K562 (cell line): ENCODE results near the gene MAD2L1BP. TPM values are rescaled to one million over a fixed set of nuclear protein-coding genes. Genes with fewer than 3 reads are reported as not detected.

Experiments used
- ASH1L ChIP-seq: fragments of 450-650 bp; IDR thresholded peaks from 2 replicates; pipeline ENCODE4 v1.6.1; 2018; ENCODE audit warnings: borderline replicate concordance, mild to moderate bottlenecking, low read depth; ENCODE audit not compliant: partially characterized antibody
- ATF7 ChIP-seq: fragments of 450-650 bp; IDR thresholded peaks from 2 replicates; pipeline ENCODE4 v1.7.1; 2014; ENCODE audit warnings: mild to moderate bottlenecking, moderate library complexity
- CBFA2T3 ChIP-seq: fragments of 450-650 bp; IDR thresholded peaks from 2 replicates; pipeline ENCODE4 v1.6.1; 2017
- CBX2 ChIP-seq: fragments of 200-600 bp; sonication (generic); IDR thresholded peaks from one replicate; pipeline ENCODE4 v1.6.1; 2012; ENCODE audit warnings: mild to moderate bottlenecking, low read length, inconsistent platforms; ENCODE audit not compliant: insufficient read depth, poor library complexity, severe bottlenecking
- CHD1 ChIP-seq: fragments of 200-600 bp; sonication (generic); IDR thresholded peaks from one replicate; pipeline ENCODE4 v1.6.1; 2012; ENCODE audit warnings: mild to moderate bottlenecking, moderate library complexity, low read length, inconsistent platforms
- CREBBP ChIP-seq: IDR thresholded peaks from one replicate; pipeline ENCODE4 v1.6.1; 2012; ENCODE audit warnings: low read depth, mild to moderate bottlenecking, control low read depth, inconsistent platforms, low read length
- DDX20 ChIP-seq: fragments of 450-650 bp; IDR thresholded peaks from 2 replicates; pipeline ENCODE4 v1.6.1; 2016; ENCODE audit warnings: missing genetic modification characterization, low read depth, mild to moderate bottlenecking, missing compliant biosample characterization, moderate library complexity
- EP400 ChIP-seq: fragments of 450-650 bp; IDR thresholded peaks from 2 replicates; pipeline ENCODE4 v1.6.1; 2017; ENCODE audit warnings: antibody characterized with exemption, mild to moderate bottlenecking, moderate library complexity
- ERF ChIP-seq: fragments of 450-650 bp; formaldehyde crosslinking; IDR thresholded peaks from 2 replicates; pipeline ENCODE4 v1.4.0; 2020; ENCODE audit warnings: mild to moderate bottlenecking, mixed read lengths
- KDM4B ChIP-seq, 2 experiments: fragments of 450-650 bp in 1 of 2; sonication (generic) in 1 of 2; IDR thresholded peaks; 2 replicates each; pipeline ENCODE4 v1.6.1; 2016 to 2017; ENCODE audit warnings: borderline replicate concordance in 2 of 2, antibody characterized with exemption in 1 of 2, low read depth in 1 of 2, mild to moderate bottlenecking in 1 of 2
- LARP7 ChIP-seq: fragments of 450-650 bp; IDR thresholded peaks from 2 replicates; pipeline ENCODE4 v1.6.1; 2016
- NFIC ChIP-seq: fragments of 450-650 bp; IDR thresholded peaks from 2 replicates; pipeline ENCODE4 v1.6.1; 2017; ENCODE audit warnings: mild to moderate bottlenecking, inconsistent platforms
- TAF15 ChIP-seq: fragments of 200-400 bp; formaldehyde crosslinking; IDR thresholded peaks from 2 replicates; pipeline ENCODE4 v1.6.1; 2017; ENCODE audit warnings: mild to moderate bottlenecking, low read depth, low read length, moderate library complexity
- ZBTB8A ChIP-seq: fragments of 450-650 bp; IDR thresholded peaks from 2 replicates; pipeline ENCODE4 v1.6.1; 2018; ENCODE audit warnings: mild to moderate bottlenecking, moderate library complexity; ENCODE audit not compliant: partially characterized antibody
- ZNF12 ChIP-seq: sonication (generic); formaldehyde crosslinking; IDR thresholded peaks from 2 replicates; pipeline ENCODE4 v1.4.0; 2020; ENCODE audit warnings: mild to moderate bottlenecking, missing genetic modification reagents
- ZNF174 ChIP-seq: fragments of 250-450 bp; sonication (Bioruptor Pico); IDR thresholded peaks from 2 replicates; pipeline ENCODE4 v1.4.0; 2020; ENCODE audit warnings: mild to moderate bottlenecking
- ZNF224 ChIP-seq: sonication (generic); formaldehyde crosslinking; IDR thresholded peaks from 2 replicates; pipeline ENCODE4 v1.8.0; 2022; ENCODE audit warnings: mild to moderate bottlenecking, missing genetic modification reagents
- ZNF311 ChIP-seq: fragments of 250-450 bp; sonication (Bioruptor Pico); IDR thresholded peaks from 2 replicates; pipeline ENCODE4 v1.4.0; 2020; ENCODE audit warnings: mild to moderate bottlenecking, moderate library complexity
- polyA plus RNA-seq, 8 experiments: library from polyadenylated mRNA; depleted of rRNA in 4 of 8; stranded (reverse) in 5 of 8; unstranded in 3 of 8; fragments of >200 nt; fragmentation: Nextera tagmentation in 2 of 8; fragmentation: Illumina TruSeq in 1 of 8; extraction: Ambion mirVana in 2 of 8; extraction: Trizol in 1 of 8; gene quantifications; 2 replicates each; pipeline versions ENCODE4 v1.2.1 to v1.2.3, GENCODE V29; 2011 to 2014; ENCODE audit warnings: inconsistent platforms in 1 of 8, missing spikeins in 1 of 8
- total RNA-seq, 7 experiments: library from RNA; depleted of rRNA in 6 of 7; stranded (reverse); fragments of >200 nt in 6 of 7; fragmentation: Illumina TruSeq in 2 of 7; extraction: Trizol in 2 of 7; gene quantifications; 2 replicates each; pipeline versions ENCODE4 v1.2.1 to v1.2.3, GENCODE V29; 2011 to 2021; ENCODE audit warnings: low replicate concordance in 1 of 7
- TF ChIP-seq, protein P1 (sequence below): sonication (generic); formaldehyde crosslinking; IDR thresholded peaks from 2 replicates; pipeline ENCODE4 v1.5.0; 2020; ENCODE audit warnings: missing genetic modification reagents
- TF ChIP-seq, protein P2 (sequence below): fragments of 250-450 bp; sonication (Bioruptor Pico); IDR thresholded peaks from 2 replicates; pipeline ENCODE4 v1.5.0; 2020; ENCODE audit warnings: mild to moderate bottlenecking
- TF ChIP-seq, protein P3 (sequence below): fragments of 250-450 bp; sonication (Bioruptor Pico); IDR thresholded peaks from 2 replicates; pipeline ENCODE4 v1.4.0; 2020; ENCODE audit warnings: borderline replicate concordance
- TF ChIP-seq, protein P4 (sequence below), 3 experiments: IDR thresholded peaks in 2 of 3; conservative IDR thresholded peaks in 1 of 3; 2 replicates each; pipeline ENCODE4 v1.5.1; 2011 to 2012; ENCODE audit warnings: low read length in 3 of 3, mild to moderate bottlenecking in 3 of 3, control low read depth in 2 of 3, improper control_type of control experiment in 1 of 3, inconsistent platforms in 1 of 3, low read depth in 1 of 3, mixed read lengths in 1 of 3, moderate library complexity in 1 of 3; ENCODE audit not compliant: insufficient read depth in 2 of 3
- TF ChIP-seq, protein P5 (sequence below): fragments of 250-450 bp; sonication (Bioruptor Pico); IDR thresholded peaks from 2 replicates; pipeline ENCODE4 v1.6.1; 2021; ENCODE audit warnings: mild to moderate bottlenecking

MAD2L1BP gene
- total and polyA plus RNA-seq, 9 of the 15 experiments (the other 6 are each of a cell fraction or from before 2014, with no cell fraction given) = 69.7 to 321 (median 111) TPM

DNA sequence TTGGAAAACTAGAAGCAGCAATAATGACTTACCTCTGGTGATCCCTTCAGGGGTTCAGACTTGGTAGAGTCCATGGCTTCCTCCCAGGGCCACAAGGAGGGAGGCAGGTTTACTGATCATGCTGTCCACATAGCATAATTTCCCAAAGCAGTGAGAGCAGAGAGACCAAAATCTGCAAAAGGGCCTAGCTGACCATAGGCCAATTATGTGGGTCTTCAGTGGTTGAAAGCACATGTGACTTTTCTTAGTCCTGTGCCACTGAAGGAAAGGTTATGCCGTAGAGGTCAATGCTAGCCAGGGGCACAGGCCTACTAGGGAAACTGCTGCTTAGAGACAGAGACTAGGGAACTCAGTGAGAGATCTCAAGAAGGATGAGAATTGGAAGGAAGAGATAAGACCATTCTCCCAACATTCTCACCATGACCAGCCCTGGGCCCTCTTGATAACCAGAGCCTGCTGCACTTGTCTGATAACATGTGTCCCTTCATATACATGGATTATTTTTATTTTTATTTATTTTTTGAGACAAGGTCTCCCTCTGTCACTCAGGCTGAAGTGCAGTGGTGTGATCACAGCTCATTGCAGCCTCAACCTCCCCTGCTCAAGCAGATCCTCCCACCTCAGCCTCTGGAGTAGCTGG lies 4.5 kb upstream of the MAD2L1BP start (continued):
- TF ChIP-seq, protein P1, sequence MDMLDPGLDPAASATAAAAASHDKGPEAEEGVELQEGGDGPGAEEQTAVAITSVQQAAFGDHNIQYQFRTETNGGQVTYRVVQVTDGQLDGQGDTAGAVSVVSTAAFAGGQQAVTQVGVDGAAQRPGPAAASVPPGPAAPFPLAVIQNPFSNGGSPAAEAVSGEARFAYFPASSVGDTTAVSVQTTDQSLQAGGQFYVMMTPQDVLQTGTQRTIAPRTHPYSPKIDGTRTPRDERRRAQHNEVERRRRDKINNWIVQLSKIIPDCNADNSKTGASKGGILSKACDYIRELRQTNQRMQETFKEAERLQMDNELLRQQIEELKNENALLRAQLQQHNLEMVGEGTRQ (CRISPR knock-in tag) = peak; percentile 50
- TF ChIP-seq CREBBP = no peak
- 0 out of 2 replicates have a peak, but pooled peaks have one; percentile 69 for TF ChIP-seq DDX20
- TF ChIP-seq, protein P2, sequence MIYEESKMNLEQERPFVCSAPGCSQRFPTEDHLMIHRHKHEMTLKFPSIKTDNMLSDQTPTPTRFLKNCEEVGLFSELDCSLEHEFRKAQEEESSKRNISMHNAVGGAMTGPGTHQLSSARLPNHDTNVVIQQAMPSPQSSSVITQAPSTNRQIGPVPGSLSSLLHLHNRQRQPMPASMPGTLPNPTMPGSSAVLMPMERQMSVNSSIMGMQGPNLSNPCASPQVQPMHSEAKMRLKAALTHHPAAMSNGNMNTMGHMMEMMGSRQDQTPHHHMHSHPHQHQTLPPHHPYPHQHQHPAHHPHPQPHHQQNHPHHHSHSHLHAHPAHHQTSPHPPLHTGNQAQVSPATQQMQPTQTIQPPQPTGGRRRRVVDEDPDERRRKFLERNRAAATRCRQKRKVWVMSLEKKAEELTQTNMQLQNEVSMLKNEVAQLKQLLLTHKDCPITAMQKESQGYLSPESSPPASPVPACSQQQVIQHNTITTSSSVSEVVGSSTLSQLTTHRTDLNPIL (CRISPR knock-in tag) = no peak
- TF ChIP-seq EP400 = no peak
- TF ChIP-seq CHD1 = no peak
- no peak for TF ChIP-seq ZNF12 (CRISPR knock-in tag)
- TF ChIP-seq ERF = peak; percentile 89
- TF ChIP-seq ZNF174 (CRISPR knock-in tag) = peak; percentile 66; the same call in 1 of the 2 replicates
- TF ChIP-seq, protein P3, sequence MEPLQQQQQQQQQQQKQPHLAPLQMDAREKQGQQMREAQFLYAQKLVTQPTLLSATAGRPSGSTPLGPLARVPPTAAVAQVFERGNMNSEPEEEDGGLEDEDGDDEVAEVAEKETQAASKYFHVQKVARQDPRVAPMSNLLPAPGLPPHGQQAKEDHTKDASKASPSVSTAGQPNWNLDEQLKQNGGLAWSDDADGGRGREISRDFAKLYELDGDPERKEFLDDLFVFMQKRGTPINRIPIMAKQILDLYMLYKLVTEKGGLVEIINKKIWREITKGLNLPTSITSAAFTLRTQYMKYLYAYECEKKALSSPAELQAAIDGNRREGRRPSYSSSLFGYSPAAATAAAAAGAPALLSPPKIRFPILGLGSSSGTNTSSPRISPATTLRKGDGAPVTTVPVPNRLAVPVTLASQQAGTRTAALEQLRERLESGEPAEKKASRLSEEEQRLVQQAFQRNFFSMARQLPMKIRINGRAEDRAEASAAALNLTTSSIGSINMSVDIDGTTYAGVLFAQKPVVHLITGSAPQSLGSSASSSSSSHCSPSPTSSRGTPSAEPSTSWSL (CRISPR knock-in tag) = 0 out of 2 replicates have a peak, but pooled peaks have one; percentile 80
- TF ChIP-seq ZBTB8A = no peak
- TF ChIP-seq, protein P4, sequence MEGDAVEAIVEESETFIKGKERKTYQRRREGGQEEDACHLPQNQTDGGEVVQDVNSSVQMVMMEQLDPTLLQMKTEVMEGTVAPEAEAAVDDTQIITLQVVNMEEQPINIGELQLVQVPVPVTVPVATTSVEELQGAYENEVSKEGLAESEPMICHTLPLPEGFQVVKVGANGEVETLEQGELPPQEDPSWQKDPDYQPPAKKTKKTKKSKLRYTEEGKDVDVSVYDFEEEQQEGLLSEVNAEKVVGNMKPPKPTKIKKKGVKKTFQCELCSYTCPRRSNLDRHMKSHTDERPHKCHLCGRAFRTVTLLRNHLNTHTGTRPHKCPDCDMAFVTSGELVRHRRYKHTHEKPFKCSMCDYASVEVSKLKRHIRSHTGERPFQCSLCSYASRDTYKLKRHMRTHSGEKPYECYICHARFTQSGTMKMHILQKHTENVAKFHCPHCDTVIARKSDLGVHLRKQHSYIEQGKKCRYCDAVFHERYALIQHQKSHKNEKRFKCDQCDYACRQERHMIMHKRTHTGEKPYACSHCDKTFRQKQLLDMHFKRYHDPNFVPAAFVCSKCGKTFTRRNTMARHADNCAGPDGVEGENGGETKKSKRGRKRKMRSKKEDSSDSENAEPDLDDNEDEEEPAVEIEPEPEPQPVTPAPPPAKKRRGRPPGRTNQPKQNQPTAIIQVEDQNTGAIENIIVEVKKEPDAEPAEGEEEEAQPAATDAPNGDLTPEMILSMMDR (IDR thresholded peaks at IDR 0.05 in 2 of 3, conservative IDR thresholded peaks at IDR 0.05 in 1 of 3; ENCODE audit: insufficient read depth in 2 of 3, low read depth in 1 of 3, low read length in 3 of 3) = no peak
- no peak; the same call in 1 of the 2 replicates for TF ChIP-seq LARP7
- TF ChIP-seq ZNF224 (CRISPR knock-in tag) = no peak
- no peak for TF ChIP-seq KDM4B (IDR thresholded peaks at IDR 0.05; ENCODE audit: borderline replicate concordance in 2 of 2, low read depth in 1 of 2)
- TF ChIP-seq NFIC = peak; percentile 97
- TF ChIP-seq ASH1L = peak; percentile 48
- no peak; the same call in 1 of the 2 replicates for TF ChIP-seq ZNF311 (CRISPR knock-in tag)
- peak; percentile 100 for TF ChIP-seq CBFA2T3
- TF ChIP-seq, protein P5, sequence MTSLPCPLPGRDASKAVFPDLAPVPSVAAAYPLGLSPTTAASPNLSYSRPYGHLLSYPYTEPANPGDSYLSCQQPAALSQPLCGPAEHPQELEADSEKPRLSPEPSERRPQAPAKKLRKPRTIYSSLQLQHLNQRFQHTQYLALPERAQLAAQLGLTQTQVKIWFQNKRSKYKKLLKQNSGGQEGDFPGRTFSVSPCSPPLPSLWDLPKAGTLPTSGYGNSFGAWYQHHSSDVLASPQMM (CRISPR knock-in tag) = no peak
- peak; percentile 89 for TF ChIP-seq ATF7
- TF ChIP-seq CBX2 = no peak
- TF ChIP-seq TAF15 = no peak
